Naive thymus-derived CD4-positive, alpha-beta T cell (primary cell): Measurements from ENCODE around the gene ARHGDIB. TPM values are rescaled to one million over a fixed set of nuclear protein-coding genes. Genes with fewer than 3 reads are reported as not detected.

Experiments
- ATAC-seq: fragments of 150-1000 bp; cut with Tn5 transposase; 2 replicates; pipeline ENCODE4 v1.10.0; 2021; ENCODE audit warnings: mild to moderate bottlenecking, moderate library complexity
- CTCF ChIA-PET: fragments of 350-600 bp; sonication (Branson Sonifier 250); formaldehyde crosslinking; loops from one replicate; lab custom pipeline; 2021; ENCODE audit warnings: antibody characterized with exemption; lab: Charles Lee
- POLR2A ChIA-PET: fragments of 350-600 bp; sonication (Branson Sonifier 250); formaldehyde crosslinking; loops from one replicate; lab custom pipeline; 2021; ENCODE audit warnings: antibody characterized with exemption, inconsistent platforms; lab: Charles Lee
- DNase-seq, 9 donors: peaks; one replicate each; pipeline versions ENCODE4 v3.0.0 to v3.0.0-alpha.2; 2020 to 2022; ENCODE audit warnings: mixed read lengths in 1 of 9
- H3K27ac ChIP-seq: one replicate; pipeline ENCODE4 v1.7.0; 2013; ENCODE audit warnings: mild to moderate bottlenecking, low read depth, low read length, moderate library complexity
- H3K27me3 ChIP-seq, 2 donors: one replicate each; pipeline ENCODE4 v1.7.0; 2013; ENCODE audit warnings: low read length in 2 of 2, mild to moderate bottlenecking in 2 of 2, moderate library complexity in 2 of 2; ENCODE audit not compliant: control insufficient read depth in 2 of 2, insufficient read depth in 2 of 2
- H3K36me3 ChIP-seq, 3 experiments: 1 replicate in 2 of 3; 2 replicates in 1 of 3; pipeline ENCODE4 v1.7.0; 2013; ENCODE audit warnings: low read length in 3 of 3, mild to moderate bottlenecking in 3 of 3, moderate library complexity in 1 of 3; ENCODE audit not compliant: insufficient read depth in 3 of 3, control insufficient read depth in 2 of 3
- H3K4me1 ChIP-seq, 2 donors: one replicate each; pipeline ENCODE4 v1.7.0; 2013; ENCODE audit warnings: low read length in 2 of 2, mild to moderate bottlenecking in 2 of 2, moderate library complexity in 1 of 2; ENCODE audit not compliant: control insufficient read depth in 2 of 2, insufficient read depth in 2 of 2
- H3K4me3 ChIP-seq: 2 replicates; pipeline ENCODE4 v1.7.0; 2013; ENCODE audit warnings: mild to moderate bottlenecking, low read length
- H3K9me3 ChIP-seq, 3 experiments: 1 replicate in 2 of 3; 2 replicates in 1 of 3; pipeline ENCODE4 v1.7.0; 2013; ENCODE audit warnings: low read length in 3 of 3; ENCODE audit not compliant: control insufficient read depth in 2 of 3
- H3K27ac Mint-ChIP-seq, 9 donors: one replicate each; pipeline ENCODE4 v1.8.0; 2020 to 2022; ENCODE audit warnings: mixed read lengths in 9 of 9, mild to moderate bottlenecking in 8 of 9, moderate library complexity in 5 of 9, inconsistent platforms in 2 of 9
- H3K27me3 Mint-ChIP-seq, 5 donors: one replicate each; pipeline ENCODE4 v1.8.0; 2021 to 2022; ENCODE audit warnings: mixed read lengths in 5 of 5, mild to moderate bottlenecking in 1 of 5
- H3K36me3 Mint-ChIP-seq, 5 donors: one replicate each; pipeline ENCODE4 v1.8.0; 2020 to 2022; ENCODE audit warnings: mixed read lengths in 5 of 5, mild to moderate bottlenecking in 3 of 5, inconsistent platforms in 1 of 5
- H3K4me1 Mint-ChIP-seq, 7 donors: one replicate each; pipeline ENCODE4 v1.8.0; 2020 to 2022; ENCODE audit warnings: mixed read lengths in 7 of 7, mild to moderate bottlenecking in 3 of 7, inconsistent platforms in 1 of 7
- H3K4me3 Mint-ChIP-seq, 10 donors: one replicate each; pipeline ENCODE4 v1.8.0; 2020 to 2022; ENCODE audit warnings: mild to moderate bottlenecking in 10 of 10, mixed read lengths in 10 of 10, moderate library complexity in 6 of 10, inconsistent platforms in 2 of 10
- H3K9me3 Mint-ChIP-seq, 11 donors: one replicate each; pipeline ENCODE4 v1.8.0; 2020 to 2022; ENCODE audit warnings: mixed read lengths in 11 of 11, mild to moderate bottlenecking in 4 of 11, inconsistent platforms in 1 of 11, moderate library complexity in 1 of 11
- intact Hi-C, 2 donors: fragments of 100-400 bp; cut with micrococcal nuclease; formaldehyde crosslinking; loops; one replicate each; pipeline ENCODE4 v1.15.1; 2023
- polyA plus RNA-seq, 2 donors: library from polyadenylated mRNA; unstranded; fragments of 300-500 nt; fragmentation: Illumina TruSeq; gene quantifications; one replicate each; pipeline ENCODE4 v1.2.3, GENCODE V29; 2021
- total RNA-seq, 6 experiments: library from RNA in 5 of 6; stranded (reverse) in 5 of 6; gene quantifications; 1 replicate in 5 of 6; 2 replicates in 1 of 6; pipeline ENCODE4 v1.2.3 and lab custom pipeline; 2021 to 2026

ARHGDIB gene
- total and polyA plus RNA-seq, 7 experiments from 2014 or later: 776 to 3,336 (median 867) TPM

DNA sequence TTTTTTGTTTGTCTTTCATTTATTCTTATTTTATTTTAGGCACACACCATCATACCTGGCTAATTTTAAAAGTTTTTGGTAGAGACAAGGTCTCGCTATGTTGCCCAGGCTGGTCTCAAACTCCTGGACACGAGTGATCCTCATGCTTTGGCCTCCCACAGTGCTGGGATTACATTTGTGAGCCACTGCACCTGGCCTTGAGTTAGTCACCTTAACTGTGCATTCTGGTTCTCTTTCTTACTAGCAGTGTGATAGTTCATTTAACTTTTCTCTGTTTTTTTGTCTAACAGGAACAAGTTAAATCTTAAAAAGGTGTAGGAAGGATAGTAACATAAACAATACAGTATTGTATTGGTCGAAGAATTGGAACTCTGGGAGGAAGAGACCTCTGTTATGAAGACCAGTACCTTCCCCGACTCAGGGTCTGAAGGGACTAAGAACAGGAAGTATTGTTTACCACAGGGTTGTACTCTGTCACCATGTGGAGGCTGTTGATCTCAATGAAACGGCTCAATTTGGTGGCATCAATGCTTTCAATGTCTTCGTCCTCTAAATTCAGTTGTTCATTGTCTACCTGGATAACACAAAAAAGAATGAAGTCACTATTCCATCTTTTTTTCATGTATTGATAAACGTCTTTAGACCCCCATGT lies 40.8 kb downstream of the ARHGDIB start:
- intact Hi-C loops: loop anchor here (1.0 to 2.0 kb wide), 5 partner anchors 18 to 75 kb away; partner anchors contain the start of gene ERP27 (in 1 of the 2)
- no peak overlapping the region for H3K4me3 ChIP-seq
- H3K27me3 Mint-ChIP-seq: no peaks in the 10 kb centered on the region
- H3K4me1 ChIP-seq: peaks cover 6 to 19% of the 10 kb centered on the region in 2 donors
- H3K36me3 Mint-ChIP-seq: peaks cover 26 to 64% (median 56%) of the 10 kb centered on the region in 5 donors
- ChIA-PET CTCF (interaction anchor here (0.6 to 1.6 kb wide), 8 partner anchors 28 to 301 kb away, joined by 3 to 8 read pairs (median 4); partner anchors contain the start of gene RERG), POLR2A (interaction anchor here (0.5 to 3.3 kb wide), 9 partner anchors 18 to 522 kb away, joined by 3 to 14 read pairs (median 4); partner anchors contain the start of gene ERP27)
- H3K9me3 ChIP-seq: no peaks in the 10 kb centered on the region
- H3K4me1 Mint-ChIP-seq: peaks cover 18 to 38% (median 32%) of the 10 kb centered on the region in 7 donors
- H3K4me3 Mint-ChIP-seq: peak overlapping the region in 8 of 10 donors; percentile 14 to 59 (median 38)
- peak overlapping the region; percentile 19 to 86 (median 76) for H3K27ac Mint-ChIP-seq
- H3K9me3 Mint-ChIP-seq: no peaks in the 10 kb centered on the region
- DNase-seq (peak in 1 of 9 donors; percentile 29), ATAC-seq (peak; percentile 80)
- no peaks in the 10 kb centered on the region for H3K27me3 ChIP-seq
- H3K27ac ChIP-seq: peak overlapping the region; percentile 1
- H3K36me3 ChIP-seq: peaks cover 15 to 45% (median 28%) of the 10 kb centered on the region in 3 experiments

DNA sequence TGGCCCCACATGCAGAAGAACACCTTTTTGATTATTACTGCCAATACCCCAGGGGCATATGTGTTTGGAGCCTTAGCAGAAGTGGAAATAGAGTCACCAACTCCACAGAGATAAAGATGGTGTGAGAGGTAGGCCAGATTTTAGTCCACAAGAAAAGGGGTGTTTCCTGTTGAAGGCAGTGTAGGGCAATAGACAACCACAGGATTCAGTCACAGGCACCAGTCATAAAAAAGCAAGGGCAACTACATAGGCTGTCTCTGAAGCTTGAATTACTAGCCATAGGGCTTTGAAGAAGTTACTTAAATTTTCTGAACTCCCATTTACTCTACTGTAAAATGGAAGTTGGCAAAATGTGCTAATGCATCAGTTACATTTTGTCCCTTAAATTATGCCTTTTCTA lies 41.9 kb downstream of the ARHGDIB start:
- DNase-seq (no peak), ATAC-seq (no peak)
- Mint-ChIP-seq H3K27me3 (no peaks in the 10 kb centered on the region), H3K36me3 (peaks cover 32 to 74% (median 65%) of the 10 kb centered on the region in 5 donors), H3K27ac (peak overlapping the region in 4 of 9 donors; percentile 22 to 83 (median 76)), H3K4me3 (peak overlapping the region in 1 of 10 donors; percentile 4), H3K9me3 (no peaks in the 10 kb centered on the region), H3K4me1 (peaks cover 22 to 47% (median 42%) of the 10 kb centered on the region in 7 donors)
- ChIA-PET POLR2A (interaction anchor here (0.9 to 3.3 kb wide), 3 partner anchors 19 to 75 kb away, joined by 3 to 14 read pairs (median 4); partner anchors contain the start of gene ERP27), CTCF (interaction anchor here (1.0 kb wide), 1 partner anchor 73 kb away, joined by 5 read pairs; no protein-coding TSS in a partner anchor)
- Histone ChIP-seq H3K9me3 (no peaks in the 10 kb centered on the region), H3K27ac (no peak overlapping the region), H3K4me3 (no peak overlapping the region), H3K4me1 (peaks cover 6 to 19% of the 10 kb centered on the region in 2 donors), H3K36me3 (peaks cover 15 to 57% (median 30%) of the 10 kb centered on the region in 3 experiments), H3K27me3 (no peaks in the 10 kb centered on the region)
- intact Hi-C loops: no loop called here

DNA sequence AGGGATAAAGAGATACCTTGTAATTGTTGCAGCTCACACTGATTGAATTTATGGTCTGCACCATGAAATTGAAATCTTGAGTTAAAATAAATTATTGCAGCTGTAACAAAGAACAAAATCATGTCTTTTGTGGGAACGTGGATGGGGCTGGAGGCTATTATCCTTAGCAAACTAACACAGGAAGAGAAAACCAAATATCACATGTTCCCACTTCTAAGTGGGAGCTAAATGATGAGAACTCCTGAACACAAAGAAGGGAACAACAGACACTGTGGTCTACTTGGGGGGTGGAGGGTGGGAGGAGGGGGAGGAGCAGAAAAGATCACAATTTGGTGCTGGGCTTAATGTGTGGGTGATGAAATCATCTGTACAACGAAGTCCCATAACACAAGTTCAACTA lies 45.7 kb downstream of the ARHGDIB start:
- H3K27me3 ChIP-seq: no peaks in the 10 kb centered on the region
- H3K27ac ChIP-seq: no peak overlapping the region
- ChIA-PET POLR2A (no interaction called here), CTCF (interaction anchor here (1.1 kb wide), 2 partner anchors 23 to 27 kb away, joined by 3 to 4 read pairs; no protein-coding TSS in a partner anchor)
- peak overlapping the region in 4 of 9 donors; percentile 37 to 81 (median 68) for H3K27ac Mint-ChIP-seq
- peaks cover 0 to 11% of the 10 kb centered on the region in 2 donors for H3K4me1 ChIP-seq
- no peak for ATAC-seq
- H3K9me3 ChIP-seq: no peaks in the 10 kb centered on the region
- peaks cover 0 to 3% (median 0%) of the 10 kb centered on the region in 11 donors for H3K9me3 Mint-ChIP-seq
- no peak overlapping the region for H3K4me3 Mint-ChIP-seq
- no peak for DNase-seq
- H3K4me1 Mint-ChIP-seq: peaks cover 16 to 46% (median 33%) of the 10 kb centered on the region in 7 donors
- intact Hi-C loops: no loop called here
- peaks cover 52 to 90% (median 77%) of the 10 kb centered on the region in 5 donors for H3K36me3 Mint-ChIP-seq
- H3K36me3 ChIP-seq: peaks cover 15 to 82% (median 38%) of the 10 kb centered on the region in 3 experiments
- no peak overlapping the region for H3K4me3 ChIP-seq
- H3K27me3 Mint-ChIP-seq: no peaks in the 10 kb centered on the region

DNA sequence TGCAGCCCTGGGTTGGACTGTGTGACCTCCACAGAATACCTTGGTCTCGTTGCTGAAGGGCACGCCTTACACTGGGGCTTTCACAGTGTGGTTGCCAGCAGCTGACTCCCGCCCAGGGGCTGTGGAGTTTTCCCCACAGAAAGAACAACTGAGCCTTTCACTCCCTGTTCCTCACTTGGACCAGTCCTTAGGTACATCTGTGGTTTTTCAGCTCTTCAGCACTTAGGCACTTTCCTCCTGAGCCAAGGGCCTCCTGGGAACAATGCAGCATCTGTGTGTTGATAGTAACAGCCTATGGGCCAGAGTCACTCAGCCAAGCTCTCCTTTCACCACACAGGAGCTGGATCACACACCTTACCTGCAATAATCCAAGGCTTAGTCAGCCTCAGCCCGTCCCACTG lies 48.0 kb downstream of the ARHGDIB start:
- Histone ChIP-seq H3K27ac (no peak overlapping the region), H3K36me3 (peaks cover 15 to 68% (median 27%) of the 10 kb centered on the region in 3 experiments), H3K4me1 (no peaks in the 10 kb centered on the region), H3K9me3 (no peaks in the 10 kb centered on the region), H3K27me3 (no peaks in the 10 kb centered on the region), H3K4me3 (no peak overlapping the region)
- POLR2A ChIA-PET: interaction anchor here (1.3 kb wide), 1 partner anchor 11 kb away, joined by 4 read pairs; no protein-coding TSS in a partner anchor
- Mint-ChIP-seq H3K36me3 (peaks cover 47 to 86% (median 74%) of the 10 kb centered on the region in 5 donors), H3K4me1 (peaks cover 10 to 29% (median 25%) of the 10 kb centered on the region in 7 donors), H3K4me3 (no peak overlapping the region), H3K27ac (peak overlapping the region in 5 of 9 donors; percentile 7 to 81 (median 46)), H3K9me3 (peaks cover 0 to 4% (median 0%) of the 10 kb centered on the region in 11 donors), H3K27me3 (no peaks in the 10 kb centered on the region)
- ATAC-seq: no peak
- no peak for DNase-seq
- intact Hi-C loops: no loop called here
- CTCF ChIA-PET: interaction anchor here (0.5 to 0.6 kb wide), 2 partner anchors 10 to 75 kb away, joined by 3 to 5 read pairs; no protein-coding TSS in a partner anchor

DNA sequence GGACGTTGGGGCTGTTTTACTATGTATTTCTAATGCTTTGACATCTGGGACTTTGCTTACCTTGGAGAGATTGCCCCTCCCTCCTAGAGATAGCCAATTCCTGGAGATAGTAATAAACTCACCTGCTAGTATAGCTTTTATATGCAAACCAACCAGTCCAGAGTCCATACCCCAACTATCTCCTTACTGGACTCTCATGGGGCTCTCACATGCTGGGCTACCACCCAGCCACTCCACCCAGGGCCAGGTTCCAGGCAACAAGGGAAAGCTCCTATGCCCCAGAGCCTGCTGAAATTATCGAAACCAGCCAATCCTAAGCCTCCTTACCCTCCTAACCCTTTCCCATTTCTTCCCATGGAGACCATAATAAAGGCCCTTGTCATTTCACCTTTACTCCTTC lies 50.3 kb downstream of the ARHGDIB start:
- Mint-ChIP-seq H3K9me3 (peaks cover 0 to 9% (median 0%) of the 10 kb centered on the region in 11 donors), H3K4me1 (peaks cover 8 to 33% (median 25%) of the 10 kb centered on the region in 7 donors), H3K27me3 (no peaks in the 10 kb centered on the region), H3K4me3 (no peak overlapping the region), H3K27ac (peak overlapping the region in 6 of 9 donors; percentile 14 to 66 (median 42)), H3K36me3 (peaks cover 39 to 81% (median 73%) of the 10 kb centered on the region in 5 donors)
- H3K27me3 ChIP-seq: no peaks in the 10 kb centered on the region
- intact Hi-C loops: loop anchor here in 1 of 2 donors (2.0 kb wide), 1 partner anchor 26 kb away; the partner anchor contains the start of gene MGP
- no peaks in the 10 kb centered on the region for H3K9me3 ChIP-seq
- ATAC-seq (no peak), DNase-seq (no peak)
- H3K4me1 ChIP-seq: no peaks in the 10 kb centered on the region
- H3K36me3 ChIP-seq: peaks cover 0 to 46% (median 10%) of the 10 kb centered on the region in 3 experiments
- no peak overlapping the region for H3K27ac ChIP-seq
- ChIA-PET POLR2A (no interaction called here), CTCF (interaction anchor here (1.0 kb wide), 1 partner anchor 16 kb away, joined by 5 read pairs; no protein-coding TSS in a partner anchor)
- H3K4me3 ChIP-seq: no peak overlapping the region
